Measurements from ENCODE around the gene FASTKD1.
"Not testable (repeated sequence)": the region's sequence is repeated elsewhere in the genome, so short reads cannot be mapped to it uniquely, and the experiment has no call there.

Gene FASTKD1

GRCh38 chr2:169573160-169573973 lies at the start of gene FASTKD1:
FASTKD1 (minus strand) TSS chr2:169573865; CDS start chr2:169572029, 1,836 bp downstream.
- DNase-seq, result peak; percentile 68 to 77

- DNase-seq, result no peak
Observed at GRCh38 chr2:169623235-169623634, 49.6 kb upstream of the FASTKD1 start.

DNA sequence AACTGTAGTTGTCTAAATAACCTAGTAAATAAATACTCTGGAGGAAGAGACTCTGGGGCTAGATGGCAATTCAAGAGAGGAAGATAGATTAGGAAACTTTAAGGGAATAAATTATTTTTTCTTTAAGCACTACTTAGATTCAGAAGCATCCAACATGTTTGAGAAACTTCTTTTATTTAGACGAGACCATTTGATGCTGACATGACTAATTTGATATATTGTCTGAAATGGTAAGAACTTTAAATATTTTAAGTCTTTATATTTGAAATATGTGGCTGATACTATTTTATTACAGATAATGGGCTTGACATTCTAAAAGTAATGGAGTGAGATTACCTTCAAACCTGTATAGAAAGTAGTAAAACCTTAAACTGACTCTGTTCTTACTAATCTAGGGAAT lies 46.8 kb upstream of the FASTKD1 start:
- no peak for DNase-seq

DNA sequence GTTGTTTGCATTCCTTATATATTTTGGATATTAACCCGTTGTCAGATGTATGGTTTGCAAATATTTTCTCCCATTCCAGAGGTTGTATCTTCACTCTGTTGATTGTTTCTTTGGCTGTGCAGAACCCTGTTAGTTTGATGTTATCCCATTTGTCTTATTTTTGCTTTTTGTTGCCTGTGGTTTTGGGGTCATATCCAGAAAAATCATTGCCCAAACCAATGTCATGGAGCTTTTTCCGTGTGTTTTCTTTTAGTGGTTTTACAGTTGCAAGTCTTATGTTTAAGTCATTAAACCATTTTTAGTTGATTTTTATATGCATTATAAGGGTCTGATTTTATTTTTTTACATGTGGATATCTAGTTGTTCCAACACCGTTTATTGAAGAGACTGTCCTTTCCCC lies 46.3 kb upstream of the FASTKD1 start:
- DNase-seq, result no peak

GRCh38 chr2:169615982-169616381 lies 42.3 kb upstream of the FASTKD1 start:
- not testable (repeated sequence) for DNase-seq

- DNase-seq, result no peak
Observed at GRCh38 chr2:169613876-169614275, 40.2 kb upstream of the FASTKD1 start.

GRCh38 chr2:169609264-169609663 lies 35.6 kb upstream of the FASTKD1 start:
- DNase-seq, result no peak

- DNase-seq, result no peak
Observed at GRCh38 chr2:169599568-169599967, 25.9 kb upstream of the FASTKD1 start.

DNA sequence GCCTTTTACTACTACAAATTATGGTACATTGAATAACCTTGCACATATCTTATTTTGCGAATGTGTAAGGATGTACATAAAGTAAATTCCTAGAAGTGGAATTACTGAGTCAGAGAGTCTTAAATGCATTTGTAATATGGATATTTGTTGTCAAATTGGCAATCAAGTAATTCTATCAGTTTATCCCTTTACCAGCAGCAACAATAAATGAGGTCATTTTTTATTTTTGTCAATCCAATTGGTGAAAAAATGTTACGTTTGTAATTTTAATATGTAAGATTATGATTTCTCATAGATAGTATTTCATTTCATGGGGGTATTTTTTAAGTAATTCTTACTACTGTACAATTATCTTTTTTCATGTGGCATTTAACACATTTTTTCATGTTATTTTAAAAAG lies 25.3 kb upstream of the FASTKD1 start:
- DNase-seq, result no peak

DNA sequence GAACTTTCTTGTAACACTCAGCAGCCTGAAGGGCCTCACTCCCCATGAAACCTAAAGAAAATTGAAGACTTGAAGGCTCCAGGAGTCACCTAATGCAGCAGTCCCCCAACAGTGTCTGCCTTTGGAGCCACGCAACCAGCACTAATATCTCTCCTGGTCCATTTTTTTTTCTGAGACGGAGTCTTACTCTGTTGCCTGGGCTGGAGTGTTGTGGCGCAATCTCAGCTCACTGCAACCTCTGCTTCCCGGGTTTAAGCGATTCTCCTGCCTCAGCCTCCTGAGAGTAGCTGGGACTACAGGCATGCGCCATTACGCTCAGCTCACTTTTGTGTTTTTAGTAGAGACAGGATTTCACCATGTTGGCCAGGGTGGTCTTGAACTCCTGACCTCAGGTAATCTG lies 22.9 kb upstream of the FASTKD1 start:
- DNase-seq, result not testable (repeated sequence)

DNA sequence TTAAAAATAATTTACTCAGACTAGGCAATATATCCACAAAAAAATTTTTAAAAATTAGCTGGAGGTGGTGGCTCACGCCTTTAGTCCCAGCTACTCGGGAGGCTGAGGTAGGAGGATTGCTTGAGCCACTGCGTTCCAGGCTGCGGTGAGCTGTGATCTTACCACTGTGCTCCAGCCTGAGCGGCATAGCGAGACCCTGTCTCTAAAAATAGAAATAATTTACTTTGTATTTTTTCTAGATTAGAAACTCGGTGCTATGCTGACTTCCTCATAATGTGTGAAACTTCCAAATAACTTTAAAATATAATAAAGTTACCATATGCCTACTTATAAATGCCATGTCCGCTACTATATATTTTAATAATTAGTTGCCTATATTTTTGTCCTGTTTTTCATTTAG lies 17.1 kb upstream of the FASTKD1 start:
- no peak for DNase-seq

DNA sequence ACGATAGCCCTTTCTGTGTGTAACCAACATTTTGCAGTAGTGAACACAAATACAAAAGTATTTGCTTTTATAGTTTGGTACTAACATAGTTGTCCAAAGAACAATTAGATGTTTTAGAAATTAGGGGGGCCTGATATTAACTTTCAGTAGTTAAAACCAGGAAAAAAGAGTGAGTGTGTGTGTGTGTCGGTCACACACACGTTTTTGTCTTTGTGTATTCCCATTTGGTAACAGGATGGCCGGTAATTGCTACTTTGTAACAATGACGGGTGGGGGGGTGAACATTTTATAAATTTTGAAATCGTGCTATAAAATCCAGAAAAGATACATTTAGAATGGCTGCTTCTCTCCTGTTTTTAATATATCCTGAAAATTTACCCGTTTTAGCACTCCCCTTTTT lies 12.0 kb upstream of the FASTKD1 start:
- no peak for DNase-seq

- peak; percentile 42 to 77 for DNase-seq
Observed at GRCh38 chr2:169584005-169584877, 10.6 kb upstream of the FASTKD1 start, which contains the start of gene PPIG. PPIG (plus strand) TSS chr2:169584351; CDS start chr2:169604042, 19,691 bp downstream.

- DNase-seq, result no peak
Observed at GRCh38 chr2:169583518-169583917, 9.9 kb upstream of the FASTKD1 start.

- DNase-seq, result not testable (repeated sequence)
Observed at GRCh38 chr2:169582552-169583266, 9.0 kb upstream of the FASTKD1 start.

DNA sequence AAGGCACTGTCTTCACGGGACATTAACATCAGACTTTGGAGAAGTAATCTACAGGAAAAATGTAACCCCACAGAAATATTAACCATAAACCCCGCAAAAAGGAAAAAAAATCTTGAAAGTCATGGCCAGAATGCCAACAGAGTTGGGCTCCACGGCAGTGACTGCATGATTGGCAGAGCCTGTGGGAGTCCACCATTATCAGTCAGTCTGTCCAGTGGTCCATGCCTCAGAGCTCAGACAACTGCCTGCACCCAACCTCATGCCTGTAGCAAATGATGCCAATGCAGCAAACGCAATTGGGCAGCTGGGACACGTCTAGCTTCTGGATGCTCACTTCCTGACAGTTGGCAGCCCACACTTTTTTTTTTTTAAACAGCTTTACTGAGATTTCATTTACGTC lies 5.4 kb upstream of the FASTKD1 start:
- peak in 1 of 2 experiments; percentile 7 for DNase-seq

DNA sequence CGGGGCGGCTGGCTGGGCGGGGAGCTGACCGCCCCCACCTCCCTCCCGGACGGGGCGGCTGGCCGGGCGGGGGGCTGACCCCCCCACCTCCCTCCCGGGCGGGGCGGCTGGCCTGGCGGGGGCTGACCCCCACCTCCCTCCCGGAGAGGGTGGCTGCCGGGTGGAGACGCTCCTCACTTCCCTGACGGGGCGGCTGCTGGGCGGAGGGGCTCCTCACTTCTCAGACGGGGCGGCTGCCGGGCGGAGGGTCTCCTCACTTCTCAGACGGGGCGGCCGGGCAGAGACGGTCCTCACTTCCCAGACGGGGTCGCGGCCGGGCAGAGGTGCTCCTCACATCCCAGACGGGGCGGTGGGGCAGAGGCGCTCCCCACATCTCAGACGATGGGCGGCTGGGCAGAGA lies 1.6 kb upstream of the FASTKD1 start:
- not testable (repeated sequence) for DNase-seq

GRCh38 chr2:169574539-169574938 lies 874 bp upstream of the FASTKD1 start:
- DNase-seq, result not testable (repeated sequence)

DNA sequence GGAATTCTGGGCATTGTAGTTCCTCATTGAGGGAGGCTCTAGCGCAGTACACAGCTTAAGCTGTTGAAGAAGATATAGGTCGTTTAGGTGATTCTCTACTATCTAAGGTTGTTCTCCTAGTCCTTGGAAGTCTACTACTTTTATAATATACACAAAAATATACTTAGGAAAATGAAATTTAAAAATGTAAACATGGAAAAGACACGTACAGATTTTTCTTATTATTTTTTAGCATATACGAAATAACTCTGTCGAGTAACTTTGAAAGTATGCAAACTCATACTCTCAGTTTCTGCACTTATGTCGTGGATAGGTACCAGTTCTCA lies 272 bp upstream of the FASTKD1 start:
- DNase-seq, result no peak

GRCh38 chr2:169572821-169573159 lies 875 bp downstream of the FASTKD1 start:
- DNase-seq, result no peak

DNA sequence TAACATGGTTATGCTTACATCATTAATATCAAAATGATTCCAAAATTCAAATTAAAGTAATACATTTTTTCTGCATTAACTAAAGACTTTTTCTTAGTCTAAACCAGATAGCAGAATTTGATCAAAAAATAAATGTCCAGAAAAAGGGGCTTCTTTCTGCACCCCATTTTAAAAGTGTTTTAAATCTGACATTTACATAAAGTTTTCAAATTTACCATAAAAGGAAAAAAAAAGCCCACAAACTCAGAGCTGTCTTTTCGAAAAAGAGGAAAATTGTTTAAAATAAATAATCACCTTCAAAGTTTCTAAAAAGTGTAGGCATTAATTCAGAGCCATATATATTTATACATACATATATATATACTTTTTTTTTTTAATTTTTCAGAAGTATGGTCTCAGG lies 1.5 kb downstream of the FASTKD1 start:
- no peak for DNase-seq

DNA sequence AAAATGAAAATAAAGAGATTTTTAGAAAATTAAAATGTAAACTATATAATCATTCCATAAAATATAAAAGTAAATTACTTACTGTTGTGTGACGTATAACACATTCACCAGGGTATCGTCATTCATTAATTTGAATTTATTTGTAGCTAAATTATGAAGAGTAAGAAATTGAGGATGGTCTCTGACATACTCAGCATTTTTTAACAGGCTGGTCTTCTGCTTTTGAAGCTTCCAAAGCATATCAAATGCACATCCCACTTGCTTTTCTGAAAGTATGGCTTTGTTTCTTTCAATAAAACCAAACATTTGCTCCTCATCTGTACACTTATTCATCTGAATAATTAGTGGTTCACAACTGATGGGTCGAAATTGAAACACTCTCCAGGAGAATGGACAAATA lies 2.1 kb downstream of the FASTKD1 start:
- DNase-seq, result no peak

GRCh38 chr2:169570752-169571151 lies 2.9 kb downstream of the FASTKD1 start:
- not testable (repeated sequence) for DNase-seq

Data from NCI-H187 (cell line).